ENCODE measurements around the gene CAPN8. TPM values are rescaled to one million over a fixed set of nuclear protein-coding genes. Genes with fewer than 3 reads are reported as not detected.

CAPN8 gene
- not detected for total RNA-seq

DNA sequence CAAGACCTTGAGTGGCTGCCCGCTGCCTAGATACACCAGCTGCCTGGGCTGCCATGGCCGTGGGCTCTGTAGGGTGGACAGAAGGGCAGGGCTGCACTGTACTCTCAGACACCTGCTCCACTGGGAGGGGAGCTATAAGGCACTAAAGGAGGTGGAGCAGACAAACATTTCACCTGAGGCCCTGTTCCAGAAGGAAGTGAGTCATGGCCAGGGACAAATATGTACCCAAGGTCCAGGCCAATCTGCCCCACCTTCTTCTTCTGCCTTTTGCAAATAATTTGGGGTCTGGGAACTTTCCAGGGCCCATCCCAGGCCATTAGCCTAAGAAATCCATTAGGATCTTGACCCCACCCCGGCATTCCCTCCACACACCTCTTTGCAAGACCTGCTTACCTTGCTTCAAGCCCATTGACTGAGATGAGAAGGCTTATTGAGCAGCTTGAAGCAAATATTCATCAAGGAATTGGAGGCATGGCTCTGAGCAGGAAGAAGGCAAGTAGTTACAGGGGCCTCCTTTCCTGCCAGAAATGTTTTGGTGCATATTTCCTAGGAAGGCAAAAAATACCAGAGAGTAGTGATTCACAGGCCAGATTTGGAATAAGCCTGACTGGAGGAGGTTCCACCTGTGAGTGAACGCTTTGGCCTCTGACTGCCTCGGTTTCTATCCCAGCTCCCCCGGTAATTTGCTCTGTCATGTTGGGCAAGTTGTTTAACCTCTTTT lies at the start of gene CAPN8:
Gene CAPN8, minus strand, starts transcription at position 110 of the 721 bp plus-strand sequence. Its CDS starts 55 bp downstream, at position 55.
- no peak for FAIRE-seq

DNA sequence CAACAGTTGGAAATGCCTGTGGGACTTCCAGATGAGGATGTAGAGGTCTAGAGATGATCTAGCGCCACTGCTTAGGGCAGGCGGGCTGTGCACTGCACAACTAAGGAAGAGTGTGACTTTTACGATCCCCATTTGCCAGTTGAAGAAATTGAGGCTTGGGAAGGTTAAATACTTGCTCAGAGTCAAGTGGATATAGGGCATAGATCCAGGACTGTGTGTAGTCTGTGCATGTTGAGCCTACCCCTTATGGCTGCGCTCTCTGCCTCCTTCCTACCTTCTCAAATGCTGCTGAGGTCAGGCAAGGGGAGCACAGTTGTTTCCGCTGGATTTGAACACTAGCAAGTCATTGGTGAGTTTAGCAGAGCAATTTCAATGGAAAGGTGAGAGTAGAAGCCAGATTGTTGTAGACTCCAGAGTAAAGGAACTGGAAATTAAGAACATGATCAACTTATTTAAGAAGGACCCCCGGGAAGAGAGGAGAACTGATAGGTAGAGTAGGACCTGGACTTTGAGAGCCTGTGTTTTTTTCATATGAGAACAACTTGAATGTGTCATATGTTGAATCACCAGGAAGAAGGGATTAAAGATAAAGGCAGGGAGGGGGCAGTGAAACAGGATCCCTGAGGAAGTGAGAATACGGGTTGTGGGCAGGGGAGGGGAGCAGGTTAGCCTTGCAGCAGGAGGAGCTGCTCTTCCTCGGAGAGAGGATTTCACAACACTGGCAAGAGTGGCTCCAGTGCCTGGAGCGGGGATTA lies 49.5 kb upstream of the CAPN8 start:
- FAIRE-seq (no peak), DNase-seq (ENCODE audit: low spot score in 2 of 2) (no peak)

More for the DNA sequence above, at the start of gene CAPN8:
- DNase-seq (ENCODE audit: low spot score in 2 of 2): no peak

DNA sequence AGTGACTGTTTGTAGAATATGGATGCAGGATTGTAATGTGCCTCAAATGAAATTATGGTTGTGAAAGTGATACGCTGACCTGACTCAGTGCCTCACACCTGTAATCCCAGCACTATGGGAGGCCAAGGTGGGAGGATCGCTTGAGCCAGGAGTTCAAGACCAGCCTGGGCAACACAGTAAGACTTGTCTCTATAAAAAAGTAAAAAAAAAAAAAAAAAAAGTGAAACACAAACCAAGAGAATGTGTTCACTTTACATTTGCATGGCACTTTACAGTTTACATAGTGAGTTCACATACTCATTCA lies 48.9 kb upstream of the CAPN8 start:
- no peak for FAIRE-seq
- no peak for DNase-seq (ENCODE audit: low spot score in 2 of 2)

- FAIRE-seq (no peak), DNase-seq (ENCODE audit: low spot score in 2 of 2) (no peak)
Measured at GRCh38 chr1:223713546-223714420, 48.3 kb upstream of the CAPN8 start.

DNA sequence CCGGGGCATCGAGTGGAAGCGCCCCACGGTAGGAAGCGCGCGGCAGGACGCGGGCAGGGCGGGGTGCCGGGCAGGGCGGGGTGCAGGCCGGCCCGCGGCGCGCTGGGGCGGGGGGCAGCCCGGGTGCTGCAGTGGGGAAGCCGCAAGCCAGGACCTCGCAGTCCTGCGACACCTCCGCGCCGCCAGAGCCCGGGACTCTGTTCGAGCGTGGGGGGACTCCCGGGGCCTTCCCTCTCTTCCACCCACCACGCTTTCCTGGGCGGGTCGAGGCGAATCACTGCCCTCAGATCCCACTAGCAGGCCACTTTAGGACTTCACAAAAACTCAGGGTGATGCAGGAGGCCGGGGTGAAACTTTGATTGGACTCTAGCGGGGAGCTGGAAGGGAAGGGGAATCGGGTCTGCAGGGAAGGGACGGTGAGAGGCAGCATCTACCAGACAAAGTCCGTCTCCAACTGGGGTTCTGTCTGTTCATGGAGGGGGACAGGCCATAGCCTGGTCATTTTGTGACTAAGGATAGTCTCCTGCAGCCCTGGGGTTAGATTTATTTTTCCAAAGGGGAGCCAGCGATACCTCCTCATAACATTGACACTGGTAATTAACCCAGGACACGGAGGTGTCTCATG lies 47.5 kb upstream of the CAPN8 start:
- DNase-seq (ENCODE audit: low spot score in 2 of 2) (peak; percentile 29 to 52), FAIRE-seq (no peak)

GRCh38 chr1:223712194-223712849 lies 46.8 kb upstream of the CAPN8 start, which contains the start of gene CAPN2:
TSS of gene CAPN2 (plus strand) at chr1:223712539. CDS start at chr1:223712641, 102 bp downstream.
- FAIRE-seq: no peak

GRCh38 chr1:223711747-223712193 lies 46.3 kb upstream of the CAPN8 start:
- no peak for FAIRE-seq
- DNase-seq (ENCODE audit: low spot score in 2 of 2): no peak

More at GRCh38 chr1:223712194-223712849, 46.8 kb upstream of the CAPN8 start, which contains the start of gene CAPN2:
- peak; percentile 92 to 94 for DNase-seq (ENCODE audit: low spot score in 2 of 2)

- DNase-seq (ENCODE audit: low spot score in 2 of 2): no peak
- FAIRE-seq: no peak
Measured at GRCh38 chr1:223711173-223711572, 45.7 kb upstream of the CAPN8 start.

DNA sequence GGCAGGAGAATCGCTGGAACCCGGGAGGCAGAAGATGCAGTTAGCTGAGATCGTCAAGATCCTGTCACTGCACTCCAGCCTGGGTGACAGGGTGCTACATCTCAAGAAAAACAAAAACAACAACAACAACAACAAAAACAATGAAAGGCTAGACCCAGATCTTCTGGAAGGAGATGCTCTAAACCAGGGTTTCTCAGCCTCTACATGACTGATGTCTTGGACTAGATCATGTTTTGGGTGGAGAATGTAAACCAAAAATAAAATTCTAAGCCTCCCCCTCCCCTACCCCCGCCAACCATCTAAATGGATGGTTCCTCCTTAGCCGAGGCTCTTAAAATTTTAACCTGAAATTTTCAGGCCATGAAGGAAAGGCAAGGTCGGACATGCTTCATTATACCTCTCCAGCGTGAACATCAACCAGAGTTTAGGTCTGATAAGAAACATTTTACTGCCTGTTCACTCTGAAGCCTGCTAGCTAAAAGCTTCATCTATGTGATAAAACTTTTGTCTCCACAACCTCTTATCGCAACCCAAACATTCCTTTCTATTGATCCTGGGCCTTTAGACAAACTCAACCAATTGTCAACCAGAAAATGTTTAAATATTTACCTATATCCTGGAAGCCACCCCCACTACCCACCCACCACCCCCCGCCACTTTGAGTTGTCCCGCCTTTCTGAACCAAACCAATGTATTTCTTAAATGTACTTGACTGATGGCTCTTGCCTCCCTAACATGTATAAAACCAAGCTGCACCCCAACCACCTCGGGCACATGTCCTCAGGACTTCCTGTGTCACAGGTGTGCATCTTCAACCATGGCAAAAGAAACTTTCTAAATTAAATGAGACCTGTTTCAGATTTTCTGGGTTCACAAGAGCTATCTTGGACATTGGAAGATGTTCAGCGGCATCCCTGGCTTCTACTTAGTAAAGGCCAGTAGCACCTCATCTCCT lies 45.0 kb upstream of the CAPN8 start:
- FAIRE-seq (no peak), DNase-seq (ENCODE audit: low spot score in 2 of 2) (no peak)

DNA sequence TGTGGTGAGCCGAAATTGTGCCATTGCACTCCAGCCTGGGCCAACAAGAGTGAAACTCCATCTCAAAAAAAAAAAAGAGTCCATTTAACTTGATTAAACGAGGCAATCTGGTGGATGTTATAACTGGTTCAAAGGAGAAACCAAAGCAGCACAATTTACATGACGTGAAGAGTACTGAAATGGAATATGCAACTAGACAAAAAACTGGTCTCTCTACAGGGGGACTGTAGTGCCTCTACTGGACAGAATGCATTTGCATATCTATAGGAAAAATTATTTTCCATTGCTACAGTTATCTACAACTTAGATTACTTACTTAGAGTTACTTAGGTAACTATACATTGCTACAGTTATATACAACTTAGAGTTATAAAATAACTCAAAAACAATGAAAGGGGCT lies 44.1 kb upstream of the CAPN8 start:
- no peak for DNase-seq (ENCODE audit: low spot score in 2 of 2)
- no peak for FAIRE-seq

DNA sequence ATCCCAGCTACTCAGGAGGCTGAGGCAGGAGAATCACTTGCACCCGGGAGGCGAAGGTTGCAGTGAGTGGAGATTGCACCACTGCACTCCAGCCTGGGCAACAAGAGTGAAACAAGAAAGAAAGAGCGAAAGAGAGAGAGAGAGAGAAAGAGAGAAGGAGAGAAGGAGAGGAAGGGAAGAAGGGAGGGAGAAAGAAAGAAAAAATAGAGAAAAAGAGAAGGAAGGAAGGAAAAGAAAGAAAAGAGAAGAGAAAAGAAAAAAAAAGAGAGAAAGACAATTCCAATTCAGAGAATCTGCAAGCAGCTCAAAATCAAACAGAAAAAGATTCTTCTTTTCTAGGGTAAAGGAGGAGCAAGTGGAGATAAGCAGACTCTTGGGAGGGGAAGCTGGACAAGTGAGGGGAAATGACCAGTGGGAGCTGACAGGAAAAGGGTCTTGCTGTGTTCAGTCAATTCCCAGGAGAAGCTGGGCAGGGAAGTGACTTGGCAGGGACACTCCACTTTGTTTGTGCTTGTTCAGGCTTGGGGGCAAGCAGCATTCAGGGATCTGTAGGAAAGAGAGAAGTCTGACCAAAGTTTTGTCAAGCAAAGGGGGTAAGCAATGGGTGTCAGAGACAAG lies 43.3 kb upstream of the CAPN8 start:
- FAIRE-seq (no peak), DNase-seq (ENCODE audit: low spot score in 2 of 2) (no peak)

GRCh38 chr1:223708001-223708359 lies 42.5 kb upstream of the CAPN8 start:
- FAIRE-seq (no peak), DNase-seq (ENCODE audit: low spot score in 2 of 2) (no peak)

GRCh38 chr1:223707256-223708000 lies 41.9 kb upstream of the CAPN8 start:
- FAIRE-seq: no peak
- no peak for DNase-seq (ENCODE audit: low spot score in 2 of 2)

DNA sequence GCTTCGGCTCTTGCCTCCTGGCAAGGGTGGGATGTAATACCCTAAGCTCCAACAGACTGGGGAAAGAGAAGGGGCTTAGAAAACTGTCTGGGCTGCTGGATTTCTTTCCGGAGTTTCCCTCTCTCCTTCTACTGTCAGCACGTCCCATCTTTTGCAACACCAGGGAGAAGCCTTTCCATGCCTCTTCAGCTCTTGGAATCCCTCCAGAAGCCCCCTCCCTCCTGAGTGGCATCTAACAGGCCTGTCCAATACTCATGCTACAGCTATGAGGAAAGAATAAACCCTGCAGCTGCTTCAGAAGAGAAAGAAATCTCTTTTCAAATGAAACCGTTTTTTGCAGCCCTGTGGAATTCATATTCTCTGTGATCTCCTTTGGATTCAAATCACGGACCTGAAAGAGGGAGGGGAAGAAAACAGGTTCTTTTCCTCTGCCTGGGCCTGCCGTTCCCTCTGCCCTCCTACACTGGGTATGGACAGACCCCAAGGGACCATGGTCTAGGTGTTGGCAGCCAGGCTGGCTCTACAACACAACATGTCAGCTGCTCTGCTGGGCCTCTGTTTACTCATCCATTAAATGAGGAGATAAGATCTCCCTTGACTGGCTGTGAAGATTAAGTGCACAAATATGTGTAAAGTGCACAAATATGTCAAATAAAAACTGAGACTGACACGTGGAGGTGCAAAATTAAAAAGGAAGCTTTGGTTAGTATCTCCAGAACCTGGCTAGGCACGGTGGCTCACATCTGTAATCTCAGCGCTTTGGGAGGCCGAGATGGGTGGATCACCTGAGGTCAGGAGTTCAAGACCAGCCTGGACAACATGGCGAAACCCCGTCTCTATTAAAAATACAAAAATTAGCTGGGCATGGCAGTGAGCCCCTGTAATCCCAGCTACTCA lies 40.8 kb upstream of the CAPN8 start:
- no peak for FAIRE-seq
- no peak for DNase-seq (ENCODE audit: low spot score in 2 of 2)

DNA sequence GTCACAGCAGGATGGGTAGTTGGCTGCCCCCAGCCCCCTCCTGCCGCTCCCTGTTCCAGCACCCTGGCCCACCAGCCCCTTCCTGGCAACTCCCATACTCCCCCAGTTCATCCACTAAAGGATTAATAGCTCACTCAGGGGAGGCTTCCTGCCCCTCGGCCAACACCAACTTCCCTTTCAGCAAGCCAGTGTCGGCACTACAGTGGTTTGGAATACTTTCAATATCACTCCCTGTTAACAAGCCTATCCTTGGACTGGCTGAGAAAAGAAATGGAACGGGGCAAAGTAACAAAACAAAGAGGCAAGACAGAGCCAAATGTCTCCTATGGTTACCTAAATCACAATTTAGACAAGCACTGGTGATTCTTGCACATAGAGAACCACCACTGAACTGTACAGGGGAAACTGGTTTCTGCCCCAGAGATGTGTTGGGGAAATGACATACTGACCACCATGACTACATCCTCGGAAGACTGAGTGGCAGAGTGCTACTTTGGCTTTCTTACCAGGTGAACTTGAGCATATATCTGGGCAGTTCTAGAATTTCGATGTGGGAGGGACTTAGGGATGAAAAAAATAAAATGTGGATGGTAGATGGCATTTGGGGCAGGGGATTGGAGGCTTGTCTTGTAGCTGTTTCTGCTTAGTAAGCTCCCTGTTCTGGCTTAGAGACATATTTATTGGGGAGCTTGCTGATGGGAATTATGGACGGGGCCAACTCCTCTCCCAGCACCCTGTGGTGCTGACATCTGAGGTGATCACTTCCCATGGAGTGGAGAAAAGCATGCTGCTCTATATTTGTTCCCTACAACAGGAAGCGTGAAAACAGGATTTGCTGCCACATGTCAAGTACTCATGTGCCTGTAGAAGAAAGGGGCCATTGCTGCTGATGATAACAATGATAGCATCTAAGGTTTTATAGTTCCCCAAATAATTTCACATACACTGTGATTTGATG lies 39.7 kb upstream of the CAPN8 start:
- FAIRE-seq (no peak), DNase-seq (ENCODE audit: low spot score in 2 of 2) (no peak)

- FAIRE-seq: no peak
Measured at GRCh38 chr1:223703668-223704013, 38.1 kb upstream of the CAPN8 start.

More at GRCh38 chr1:223703668-223704013, 38.1 kb upstream of the CAPN8 start:
- no peak for DNase-seq (ENCODE audit: low spot score in 2 of 2)

All from frontal cortex (tissue), 4 donors.